GM19240 (cell line): ENCODE measurements around the gene MOCS3.

Source experiments
- DNase-seq: peaks from one replicate; pipeline ENCODE4 v3.0.0; 2011; ENCODE audit warnings: low spot score; ENCODE audit not compliant: insufficient read length

The MOCS3 gene

DNA sequence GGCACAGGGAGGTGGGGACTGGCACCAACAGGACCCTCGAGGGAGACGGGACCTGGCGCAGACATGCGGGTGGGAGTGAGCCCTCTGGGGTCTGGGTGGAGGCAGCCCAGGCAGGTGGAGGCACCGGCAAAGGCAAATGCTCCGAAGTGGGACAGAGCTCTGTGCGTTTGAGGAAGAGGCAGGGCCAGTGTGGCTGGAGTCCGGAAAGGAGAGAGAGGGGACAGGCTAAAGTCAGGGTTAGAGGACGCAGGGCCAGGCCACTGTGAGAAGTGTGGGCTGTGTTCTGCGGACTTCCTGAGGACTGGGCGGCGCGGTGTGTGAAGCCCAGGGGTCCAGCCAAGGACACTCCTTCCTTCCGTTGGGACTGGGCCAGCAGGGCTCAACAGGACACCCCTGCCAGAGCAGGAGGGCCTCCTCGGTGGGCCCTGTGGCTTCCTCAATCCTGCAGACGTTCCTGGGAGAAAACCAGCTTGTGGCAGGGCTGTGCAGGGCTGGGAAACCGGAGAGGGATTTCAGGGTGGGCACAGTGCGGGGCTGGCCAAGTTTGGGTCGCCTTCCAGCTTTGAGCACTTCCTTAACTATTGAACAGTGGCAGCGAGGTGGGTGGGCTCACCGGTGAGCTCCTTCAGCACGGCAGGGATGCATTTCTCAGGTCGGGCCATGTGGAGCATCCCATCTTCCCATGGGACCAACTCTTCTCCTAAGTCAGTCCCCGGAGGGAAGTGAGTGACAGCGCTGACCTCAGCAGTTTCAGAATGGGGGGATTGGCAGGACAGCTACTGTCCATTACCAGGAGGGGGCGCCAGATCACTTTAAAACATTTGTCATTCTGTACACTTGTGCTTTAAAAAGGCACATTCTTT lies 22.5 kb downstream of the MOCS3 start:
- peak; percentile 38 for DNase-seq

DNA sequence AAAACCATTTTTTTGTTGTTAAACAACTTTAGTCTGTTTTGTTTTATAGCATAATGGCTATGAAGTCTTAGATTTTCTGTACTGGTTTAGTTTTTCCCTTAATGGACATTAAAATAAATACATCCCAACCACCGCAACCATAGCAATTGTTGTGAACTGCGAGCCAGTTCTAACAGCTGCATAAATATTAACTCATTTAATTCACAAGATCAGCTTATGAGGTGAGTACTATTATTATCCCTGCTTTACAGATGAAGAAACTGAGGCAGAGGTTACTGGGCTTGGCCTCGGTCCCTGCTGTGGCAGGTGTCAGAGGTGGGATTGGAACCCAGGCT lies 23.1 kb downstream of the MOCS3 start:
- DNase-seq = no peak

DNA sequence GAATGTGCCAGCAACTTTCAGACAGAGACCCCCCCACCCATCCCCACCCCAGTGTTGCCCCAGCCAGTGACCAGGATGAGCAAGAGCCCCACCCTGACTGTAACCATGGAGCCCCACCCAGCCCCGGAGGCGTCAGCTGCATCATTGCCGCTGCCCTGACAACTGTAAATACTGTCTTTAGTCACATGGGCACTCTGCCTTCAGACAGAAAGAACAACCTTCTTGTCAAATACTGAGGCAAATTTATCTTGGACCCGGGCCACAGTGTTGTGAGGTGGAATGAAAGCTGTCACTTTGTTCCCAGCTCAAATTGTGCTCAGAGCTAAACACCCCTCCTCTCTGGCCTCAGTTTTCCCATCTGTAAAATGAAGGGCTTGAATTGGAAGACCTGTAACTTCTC lies 23.7 kb downstream of the MOCS3 start:
- no peak for DNase-seq

DNA sequence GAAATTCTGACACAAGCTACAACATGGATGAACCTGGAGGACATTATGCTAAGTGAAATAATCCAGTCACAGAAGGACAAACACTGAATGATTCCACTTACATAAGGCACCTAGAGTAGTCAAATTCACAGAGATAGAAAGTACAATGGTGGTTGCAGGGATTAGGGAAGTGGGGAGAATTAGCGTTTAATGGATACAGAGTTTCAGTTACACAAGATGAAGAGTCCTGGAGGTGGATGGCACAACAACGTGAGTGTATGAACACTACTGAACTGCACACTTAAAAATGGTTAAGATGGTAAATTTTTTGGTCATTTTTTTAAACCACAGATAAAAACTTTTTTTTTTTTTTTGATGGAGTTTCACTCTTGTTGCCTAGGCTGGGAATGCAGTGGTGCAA lies 24.7 kb downstream of the MOCS3 start:
- no peak for DNase-seq

- DNase-seq = peak; percentile 40
Measured at GRCh38 chr20:50987493-50988210, 29.0 kb downstream of the MOCS3 start.

DNA sequence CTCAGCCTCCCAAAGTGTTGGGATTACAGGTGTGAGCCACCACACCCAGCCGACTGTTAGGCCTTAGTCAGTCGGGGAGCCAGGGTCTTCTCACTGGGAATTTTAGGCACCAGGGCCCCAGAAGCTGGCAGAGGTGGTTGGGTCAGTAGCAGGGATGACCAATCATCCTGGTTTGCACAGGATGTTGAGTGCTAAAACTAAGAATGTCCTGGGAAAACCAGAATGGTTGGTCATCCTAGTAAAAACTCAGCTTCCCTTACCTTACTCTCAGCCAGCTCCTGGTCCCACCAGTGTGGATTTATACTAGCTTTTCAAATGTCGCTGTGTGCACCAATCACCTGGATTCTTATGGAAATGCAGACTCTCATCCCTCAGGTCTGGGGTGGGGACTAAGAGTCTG lies 32.5 kb downstream of the MOCS3 start:
- DNase-seq = no peak

DNA sequence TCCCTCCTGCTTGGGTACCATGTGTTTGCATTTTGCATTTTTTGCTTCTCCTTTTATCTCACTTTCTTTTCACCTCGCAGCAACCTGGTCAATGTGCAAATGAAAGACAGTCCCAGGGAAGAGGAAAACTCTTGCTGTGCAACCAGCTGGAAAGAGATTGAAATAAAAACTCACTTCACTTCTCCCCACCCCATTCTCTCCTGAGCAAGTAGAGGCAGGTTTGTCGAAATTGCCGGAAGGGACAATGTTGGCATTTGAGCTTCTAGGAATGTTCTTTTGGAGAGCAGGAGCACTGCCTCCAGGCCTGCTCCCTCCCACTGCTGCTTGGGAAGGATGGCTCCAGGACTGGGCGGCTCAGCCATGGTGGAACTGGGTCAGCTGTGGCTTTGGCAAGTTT lies 33.7 kb downstream of the MOCS3 start:
- DNase-seq = no peak

DNA sequence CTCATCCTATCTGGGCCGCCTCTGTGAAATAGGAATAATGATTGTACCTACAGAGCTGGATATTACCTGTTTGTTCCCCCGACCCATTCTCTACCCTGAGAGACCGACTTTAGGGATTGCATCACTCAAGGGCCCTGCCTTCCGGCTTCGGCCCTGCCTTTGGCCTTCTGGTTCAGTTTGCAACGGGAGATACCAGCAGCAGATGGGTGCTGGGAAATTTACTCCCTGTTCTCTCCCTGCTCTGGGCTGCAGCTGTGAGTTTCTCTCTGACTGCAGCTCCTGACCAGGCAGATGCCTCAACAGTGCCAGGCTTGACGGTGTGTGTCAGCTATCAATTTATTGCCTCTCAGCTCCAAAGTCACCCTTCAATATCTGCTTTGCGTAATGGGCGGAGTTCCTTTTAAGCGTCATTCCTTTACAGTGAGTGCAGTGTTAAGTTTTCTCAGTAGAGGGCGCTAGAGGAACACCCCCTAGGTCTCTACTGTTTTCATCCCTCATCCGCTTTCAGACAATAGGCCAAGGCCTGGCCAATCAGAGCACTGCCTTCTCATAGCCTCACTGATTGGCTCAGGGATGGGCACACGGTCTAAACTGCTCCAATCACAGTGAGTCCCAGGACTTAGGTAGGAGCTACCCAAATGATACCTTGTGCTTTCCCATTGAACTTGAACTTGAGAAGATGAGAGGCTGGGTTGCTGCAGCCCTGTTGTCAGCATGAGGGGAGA lies 34.3 kb downstream of the MOCS3 start:
- DNase-seq = peak; percentile 46

- DNase-seq = no peak
Measured at GRCh38 chr20:50993876-50994275, 35.3 kb downstream of the MOCS3 start.

GRCh38 chr20:50995506-50995905 lies 36.9 kb downstream of the MOCS3 start:
- no peak for DNase-seq

- DNase-seq = no peak
Measured at GRCh38 chr20:50996901-50997865, 38.6 kb downstream of the MOCS3 start.

- no peak for DNase-seq
Measured at GRCh38 chr20:50999355-50999754, 40.7 kb downstream of the MOCS3 start.

DNA sequence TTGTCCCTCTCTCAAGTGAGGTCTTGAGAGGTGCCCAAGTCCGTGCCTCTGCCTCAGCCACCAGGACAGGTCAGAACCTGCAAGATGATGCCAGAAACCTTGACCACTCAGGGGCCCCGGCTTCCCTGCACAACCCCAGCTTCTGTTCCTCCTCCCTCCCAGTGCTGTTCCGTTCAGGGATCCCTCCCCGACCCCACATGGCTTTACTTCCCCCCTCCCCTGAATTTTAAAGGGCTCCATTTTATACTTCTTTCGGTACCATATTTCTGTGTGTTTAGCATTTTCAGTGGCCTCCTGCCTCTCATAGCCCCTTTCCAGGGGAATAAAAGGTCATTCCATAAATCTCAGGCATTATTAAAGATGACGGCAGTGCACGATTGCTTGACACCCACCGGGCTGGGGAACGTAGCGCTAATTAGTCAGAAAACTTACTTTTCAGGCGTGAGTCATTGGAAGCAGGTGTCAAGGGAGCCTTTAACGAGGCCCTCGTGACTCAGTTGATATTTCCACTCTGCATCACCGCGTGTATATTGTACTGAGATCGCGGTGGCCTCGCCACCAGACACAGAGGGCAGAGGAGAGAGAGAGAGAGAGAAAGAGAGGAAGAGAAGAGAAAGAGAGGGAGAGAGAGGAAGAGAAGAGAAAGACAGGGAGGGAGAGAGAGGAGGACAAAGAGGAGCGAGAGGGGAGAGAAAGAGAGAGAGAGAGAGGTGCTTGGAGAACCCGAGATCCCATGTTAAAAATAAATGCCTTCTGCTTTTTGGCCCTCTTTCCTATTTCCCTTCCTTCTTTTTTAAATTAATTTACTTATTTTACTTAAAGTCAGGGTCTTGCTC lies 43.0 kb downstream of the MOCS3 start:
- DNase-seq = no peak

GRCh38 chr20:51002633-51003032 lies 44.0 kb downstream of the MOCS3 start:
- DNase-seq = no peak

DNA sequence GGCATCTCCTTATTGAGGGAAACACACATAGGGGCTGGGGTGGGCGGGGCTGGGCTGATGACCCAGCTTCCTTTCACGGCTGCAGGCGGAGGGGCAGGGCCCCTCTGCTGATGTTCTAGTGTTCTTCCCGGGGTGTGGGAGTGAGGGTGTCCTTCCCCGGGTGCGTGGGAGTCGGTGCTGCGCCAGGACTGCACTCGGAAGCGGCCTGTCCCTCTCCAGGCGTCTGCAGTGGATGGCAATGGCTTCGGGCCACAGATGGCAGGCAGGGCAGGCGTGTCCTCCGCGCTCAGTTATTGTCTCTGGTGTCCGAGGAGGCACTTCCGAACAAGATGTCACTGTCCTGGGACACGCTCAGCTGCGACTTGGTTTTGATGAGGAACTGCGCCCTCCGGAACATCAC lies 45.1 kb downstream of the MOCS3 start:
- DNase-seq = no peak

- DNase-seq = no peak
Measured at GRCh38 chr20:51004305-51004727, 45.7 kb downstream of the MOCS3 start.

DNA sequence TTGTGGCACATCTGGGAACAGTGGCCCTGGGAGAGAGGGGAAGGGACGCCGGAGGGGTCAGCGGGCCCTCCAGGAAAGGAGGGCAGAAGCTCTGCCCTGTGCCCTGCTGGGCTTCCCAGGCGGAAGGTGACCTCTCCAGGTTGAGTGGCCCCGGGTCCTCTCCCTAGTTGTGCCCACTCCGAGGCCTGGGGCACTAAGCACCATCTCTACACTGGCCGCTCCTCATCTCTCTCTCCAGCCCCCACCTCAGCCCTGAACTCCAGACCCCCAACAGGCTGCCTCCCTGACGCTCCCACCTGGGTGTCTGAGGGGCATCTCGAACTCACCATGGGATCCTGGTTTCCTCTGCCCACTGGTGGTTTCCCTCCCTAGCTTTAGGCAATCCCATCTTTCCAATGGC lies 46.2 kb downstream of the MOCS3 start:
- no peak for DNase-seq

- DNase-seq = no peak
Measured at GRCh38 chr20:51005214-51005613, 46.6 kb downstream of the MOCS3 start.

- DNase-seq = no peak
Measured at GRCh38 chr20:51008718-51009117, 50.1 kb downstream of the MOCS3 start.
